GM19395 (cell line): ENCODE results near the gene SERPINB8.

Source experiments
- ATAC-seq: cut with Tn5 transposase; IDR thresholded peaks from one replicate; pipeline ENCODE4 v1.9.1; 2021; ENCODE audit warnings: mild to moderate bottlenecking, moderate library complexity; ENCODE audit not compliant: unreplicated experiment

Gene SERPINB8

GRCh38 chr18:63964908-63965307, 5.0 kb upstream of the SERPINB8 start:
- no peak for ATAC-seq

GRCh38 chr18:63965716-63966330, 4.1 kb upstream of the SERPINB8 start:
- ATAC-seq, result no peak

- peak; percentile 1 for ATAC-seq
These were observed 926 bp downstream of the SERPINB8 start for GRCh38 chr18:63970809-63971205.

- ATAC-seq, result no peak
These were observed 1.6 kb downstream of the SERPINB8 start for GRCh38 chr18:63971320-63972001.

GRCh38 chr18:63972002-63972376, 2.1 kb downstream of the SERPINB8 start:
- ATAC-seq, result no peak

- ATAC-seq, result peak; percentile 19
These were observed 5.1 kb downstream of the SERPINB8 start for GRCh38 chr18:63974991-63975390.

GRCh38 chr18:63975628-63976027, 5.7 kb downstream of the SERPINB8 start:
- ATAC-seq, result peak; percentile 43

- no peak for ATAC-seq
These were observed 7.2 kb downstream of the SERPINB8 start for GRCh38 chr18:63977040-63977439.

GRCh38 chr18:63979409-63979920, 9.6 kb downstream of the SERPINB8 start:
- ATAC-seq, result peak; percentile 68

- no peak for ATAC-seq
These were observed 10.1 kb downstream of the SERPINB8 start for GRCh38 chr18:63980027-63980426.

- no peak for ATAC-seq
These were observed 11.1 kb downstream of the SERPINB8 start for GRCh38 chr18:63980896-63981460.

GRCh38 chr18:63981719-63982118, 11.8 kb downstream of the SERPINB8 start:
- ATAC-seq, result no peak

- ATAC-seq, result no peak
These were observed 12.5 kb downstream of the SERPINB8 start for GRCh38 chr18:63982361-63982760.

- ATAC-seq, result no peak
These were observed 17.0 kb downstream of the SERPINB8 start for GRCh38 chr18:63986885-63987284.

GRCh38 chr18:63987743-63988142, 17.9 kb downstream of the SERPINB8 start:
- ATAC-seq, result no peak

GRCh38 chr18:63992751-63993150, 22.9 kb downstream of the SERPINB8 start:
- ATAC-seq, result no peak

- no peak for ATAC-seq
These were observed 25.0 kb downstream of the SERPINB8 start for GRCh38 chr18:63994783-63995399.

GRCh38 chr18:63997041-63997440, 27.2 kb downstream of the SERPINB8 start:
- ATAC-seq, result no peak

GRCh38 chr18:63997606-63998005, 27.7 kb downstream of the SERPINB8 start:
- no peak for ATAC-seq

GRCh38 chr18:63999871-64000270, 30.0 kb downstream of the SERPINB8 start:
- no peak for ATAC-seq

GRCh38 chr18:64002581-64002980, 32.7 kb downstream of the SERPINB8 start:
- ATAC-seq, result no peak

- ATAC-seq, result no peak
These were observed 39.4 kb downstream of the SERPINB8 start for GRCh38 chr18:64009305-64009704.
